HCT116 (cell line): ENCODE measurements around the gene OR2T6. TPM values are rescaled to one million over a fixed set of nuclear protein-coding genes. Genes with fewer than 3 reads are reported as not detected.
"Not testable (repeated sequence)": the region's sequence is repeated elsewhere in the genome, so short reads cannot be mapped to it uniquely, and the experiment has no call there.

Experiments
- ATAC-seq: fragments of 200-7000 bp; cut with Tn5 transposase; 2 replicates; pipeline ENCODE4 v1.9.1; 2020; ENCODE audit warnings: mild to moderate bottlenecking, moderate library complexity
- BruUV-seq: library from RNA; stranded (reverse); fragments of 400-500 nt; replicated peaks from 2 replicates; lab custom pipeline; 2021; lab: Mats Ljungman, UMichigan
- CTCF ChIA-PET: fragments of 300-600 bp; sonication (Branson Sonifier 250); formaldehyde crosslinking; loops from one replicate; lab custom pipeline; 2021; ENCODE audit warnings: antibody characterized with exemption; lab: Charles Lee
- POLR2A ChIA-PET: fragments of 300-600, 350-600 bp; sonication (Branson Sonifier 250); formaldehyde crosslinking; loops from one replicate; lab custom pipeline; 2021; ENCODE audit warnings: antibody characterized with exemption; lab: Charles Lee
- RAD21 ChIA-PET, 2 experiments: fragments of 300-600 bp; sonication (Branson Sonifier 250); formaldehyde crosslinking; loops; one replicate each; lab custom pipeline; 2023; ENCODE audit warnings: low total read pairs in 2 of 2; ENCODE audit not compliant: uncharacterized antibody in 2 of 2, unreplicated experiment in 2 of 2, low non-redundant PET in 1 of 2; lab: Charles Lee
- DNase-seq: peaks from one replicate; pipeline ENCODE4 v3.0.0-alpha.2; 2010; ENCODE audit warnings: low read depth, low spot score
- H2AFZ ChIP-seq: fragments of 200-600 bp; shearing (Covaris generic), sonication (generic); 2 replicates; pipeline ENCODE4 v1.6.1; 2017; ENCODE audit warnings: low read depth, mixed run types, mixed read lengths, antibody characterized with exemption, low read length; ENCODE audit not compliant: poor library complexity, severe bottlenecking
- H3K27ac ChIP-seq: 2 replicates; pipeline ENCODE4 v1.5.1; 2012; ENCODE audit warnings: low read depth, low read length
- H3K27me3 ChIP-seq: fragments of 200-600 bp; sonication (generic); 2 replicates; pipeline ENCODE4 v1.6.1; 2016; ENCODE audit warnings: mixed run types, low read length, mixed read lengths; ENCODE audit not compliant: insufficient read depth
- H3K36me3 ChIP-seq, 2 experiments: fragments of 200-500 bp in 1 of 2; fragments of 200-600 bp in 1 of 2; sonication (Bioruptor generic) in 1 of 2; sonication (generic) in 1 of 2; 2 replicates each; pipeline versions ENCODE4 v1.5.1 to v1.6.1; 2014 to 2016; ENCODE audit warnings: low read length in 2 of 2, inconsistent platforms in 1 of 2, mixed read lengths in 1 of 2, mixed run types in 1 of 2; ENCODE audit not compliant: insufficient read depth in 2 of 2, control insufficient read depth in 1 of 2
- H3K4me1 ChIP-seq, 2 experiments: fragments of 200-600 bp in 1 of 2; sonication (generic) in 1 of 2; 2 replicates each; pipeline versions ENCODE4 v1.5.1 to v1.6.1; 2012 to 2017; ENCODE audit warnings: low read length in 2 of 2, inconsistent platforms in 1 of 2, mild to moderate bottlenecking in 1 of 2, mixed read lengths in 1 of 2, mixed run types in 1 of 2, moderate library complexity in 1 of 2; ENCODE audit not compliant: insufficient read depth in 2 of 2, control insufficient read depth in 1 of 2
- H3K4me2 ChIP-seq: fragments of 200-600 bp; sonication (generic); 2 replicates; pipeline ENCODE4 v1.6.1; 2017; ENCODE audit warnings: mixed run types, low read length, mixed read lengths
- H3K4me3 ChIP-seq, 2 experiments: fragments of 200-600 bp in 1 of 2; sonication (generic) in 1 of 2; replicated peaks in 1 of 2; 2 replicates each; pipeline ENCODE4 v1.5.1; 2011 to 2016; ENCODE audit warnings: low read length in 2 of 2, control low read depth in 1 of 2, low read depth in 1 of 2, mild to moderate bottlenecking in 1 of 2, mixed read lengths in 1 of 2, mixed run types in 1 of 2
- H3K79me2 ChIP-seq: fragments of 200-600 bp; sonication (generic); 2 replicates; pipeline ENCODE4 v1.6.1; 2017; ENCODE audit warnings: mild to moderate bottlenecking, mixed run types, low read length, moderate library complexity, mixed read lengths; ENCODE audit not compliant: insufficient read depth
- H3K9ac ChIP-seq: fragments of 200-600 bp; sonication (generic); 2 replicates; pipeline ENCODE4 v1.6.1; 2016; ENCODE audit warnings: low read length, mixed read lengths
- H3K9me2 ChIP-seq: fragments of 200-600 bp; sonication (generic), shearing (Covaris generic); 2 replicates; pipeline ENCODE4 v1.6.1; 2017; ENCODE audit warnings: mixed run types, mild to moderate bottlenecking, moderate library complexity; ENCODE audit not compliant: insufficient read depth
- H3K9me3 ChIP-seq, 2 experiments: fragments of 200-500 bp in 1 of 2; fragments of 200-600 bp in 1 of 2; sonication (Bioruptor generic) in 1 of 2; sonication (generic) in 1 of 2; 2 replicates each; pipeline ENCODE4 v1.6.1; 2014 to 2017; ENCODE audit warnings: low read length in 2 of 2, mixed read lengths in 2 of 2, inconsistent platforms in 1 of 2, low read depth in 1 of 2, mild to moderate bottlenecking in 1 of 2, mixed run types in 1 of 2, moderate library complexity in 1 of 2; ENCODE audit not compliant: control insufficient read depth in 1 of 2, insufficient read depth in 1 of 2
- H4K20me1 ChIP-seq: fragments of 200-600 bp; sonication (generic), shearing (Covaris generic); 2 replicates; pipeline ENCODE4 v1.6.1; 2017; ENCODE audit warnings: mixed run types, mild to moderate bottlenecking, moderate library complexity; ENCODE audit not compliant: insufficient read depth
- CBX3 ChIP-seq: IDR thresholded peaks from 2 replicates; pipeline ENCODE4 v1.6.1; 2012; ENCODE audit warnings: low read depth
- CEBPB ChIP-seq: IDR thresholded peaks from 2 replicates; pipeline ENCODE4 v1.6.1; 2012; ENCODE audit warnings: low read depth
- CTCF ChIP-seq, 3 experiments: fragments of 200-600 bp in 1 of 3; sonication (generic) in 1 of 3; IDR thresholded peaks in 2 of 3; conservative IDR thresholded peaks in 1 of 3; 2 replicates each; pipeline ENCODE4 v1.5.1; 2012 to 2017; ENCODE audit warnings: low read depth in 2 of 3, low read length in 2 of 3, antibody characterized with exemption in 1 of 3, borderline replicate concordance in 1 of 3, control low read depth in 1 of 3, mild to moderate bottlenecking in 1 of 3, mixed read lengths in 1 of 3, mixed run types in 1 of 3, moderate library complexity in 1 of 3; ENCODE audit not compliant: insufficient read depth in 1 of 3
- EGR1 ChIP-seq: IDR thresholded peaks from 2 replicates; pipeline ENCODE4 v1.6.1; 2012; ENCODE audit warnings: low read depth
- ELF1 ChIP-seq: IDR thresholded peaks from 2 replicates; pipeline ENCODE4 v1.6.1; 2012; ENCODE audit warnings: low read depth, borderline replicate concordance
- EZH2 ChIP-seq: fragments of 200-600 bp; sonication (generic); IDR thresholded peaks from 2 replicates; pipeline ENCODE4 v1.6.1; 2017; ENCODE audit warnings: antibody characterized with exemption, mixed run types
- EZH2phosphoT487 ChIP-seq: fragments of 200-600 bp; IDR thresholded peaks from 2 replicates; pipeline ENCODE4 v1.6.1; 2018; ENCODE audit warnings: antibody characterized with exemption, borderline replicate concordance
- JUND ChIP-seq: IDR thresholded peaks from 2 replicates; pipeline ENCODE4 v1.6.1; 2012
- MAX ChIP-seq: IDR thresholded peaks from 2 replicates; pipeline ENCODE4 v1.6.1; 2012
- POLR2A ChIP-seq: IDR thresholded peaks from 2 replicates; pipeline ENCODE4 v1.7.0; 2011; ENCODE audit warnings: borderline replicate concordance; ENCODE audit not compliant: insufficient read depth, insufficient read length; ENCODE audit errors: extremely low read depth
- POLR2AphosphoS5 ChIP-seq: IDR thresholded peaks from 2 replicates; pipeline ENCODE4 v1.6.1; 2011; ENCODE audit warnings: mild to moderate bottlenecking, low read depth, low read length, moderate library complexity
- RAD21 ChIP-seq: IDR thresholded peaks from 2 replicates; pipeline ENCODE4 v1.6.1; 2012; ENCODE audit warnings: low read depth, mild to moderate bottlenecking
- SP1 ChIP-seq: IDR thresholded peaks from 2 replicates; pipeline ENCODE4 v1.6.1; 2012; ENCODE audit warnings: low read depth
- TCF7L2 ChIP-seq: IDR thresholded peaks from 2 replicates; pipeline ENCODE4 v1.7.0; 2011; ENCODE audit warnings: borderline replicate concordance, inconsistent platforms; ENCODE audit not compliant: insufficient read depth, insufficient read length; ENCODE audit errors: extremely low read depth
- ZBTB33 ChIP-seq: IDR thresholded peaks from 2 replicates; pipeline ENCODE4 v1.6.1; 2011; ENCODE audit warnings: mild to moderate bottlenecking, low read length, moderate library complexity; ENCODE audit not compliant: insufficient replicate concordance; ENCODE audit errors: extremely low read depth
- ZFX ChIP-seq: fragments of 450-650 bp; IDR thresholded peaks from 2 replicates; pipeline ENCODE4 v1.6.1; 2017
- ZNF274 ChIP-seq: fragments of 200-500 bp; sonication (Bioruptor generic); IDR thresholded peaks from 2 replicates; pipeline ENCODE4 v1.6.1; 2014; ENCODE audit warnings: mild to moderate bottlenecking, low read depth, low read length, inconsistent platforms
- intact Hi-C: fragments of 100-400 bp; cut with micrococcal nuclease; formaldehyde crosslinking; loops from 2 replicates; pipeline ENCODE4 v1.10.0; 2022
- total RNA-seq: library from RNA; stranded (reverse); gene quantifications from one replicate; pipeline ENCODE4 v1.2.1, GENCODE V29; 2021; ENCODE audit not compliant: unreplicated experiment

OR2T6 gene
- total RNA-seq, 1 experiment from 2014 or later, result not detected

GRCh38 chr1:248421384-248421783 lies 45.8 kb downstream of the OR2T6 start:
- H3K27ac ChIP-seq, result no peak overlapping the region
- H2AFZ ChIP-seq, result no peak overlapping the region
- no peaks in the 10 kb centered on the region for H3K36me3 ChIP-seq
- ATAC-seq (no peak), DNase-seq (no peak)
- H3K9ac ChIP-seq, result no peak overlapping the region
- H4K20me1 ChIP-seq, result no peaks in the 10 kb centered on the region
- RAD21 ChIA-PET, result no interaction called here
- H3K4me3 ChIP-seq, result no peak overlapping the region
- intact Hi-C loops, result no loop called here
- CTCF ChIA-PET, result no interaction called here
- POLR2A ChIA-PET, result no interaction called here
- no peaks in the 10 kb centered on the region for H3K27me3 ChIP-seq
- peaks cover 3 to 9% of the 10 kb centered on the region in 2 experiments; a peak in 2 of 4 replicates for H3K9me3 ChIP-seq
- H3K4me2 ChIP-seq, result no peak overlapping the region
- no TSS peak for BruUV-seq
- TF ChIP-seq ZFX (no peak), CTCF (IDR thresholded peaks at IDR 0.05 in 2 of 3, conservative IDR thresholded peaks at IDR 0.05 in 1 of 3; ENCODE audit: borderline replicate concordance in 1 of 3, insufficient read depth in 1 of 3, low read depth in 2 of 3, low read length in 2 of 3) (no peak), MAX (no peak), ZBTB33 (no peak), POLR2A (no peak), ZNF274 (no peak), ELF1 (no peak), SP1 (no peak), EZH2 (no peak), EGR1 (no peak), RAD21 (no peak), POLR2AphosphoS5 (no peak), CEBPB (no peak), TCF7L2 (no peak), CBX3 (no peak), JUND (no peak), EZH2phosphoT487 (no peak)
- no peaks in the 10 kb centered on the region for H3K9me2 ChIP-seq
- H3K4me1 ChIP-seq, result no peaks in the 10 kb centered on the region
- H3K79me2 ChIP-seq, result no peaks in the 10 kb centered on the region

GRCh38 chr1:248427526-248428191 lies 52.1 kb downstream of the OR2T6 start:
- H2AFZ ChIP-seq, H3K36me3 ChIP-seq, H3K4me1 ChIP-seq, ATAC-seq, BruUV-seq, H4K20me1 ChIP-seq, H3K4me3 ChIP-seq, RAD21 ChIA-PET, H3K4me2 ChIP-seq, H3K9me3 ChIP-seq, CTCF ChIA-PET, POLR2A ChIA-PET, H3K9me2 ChIP-seq, H3K9ac ChIP-seq, DNase-seq, H3K27ac ChIP-seq, intact Hi-C loops, H3K27me3 ChIP-seq, H3K79me2 ChIP-seq: not testable (repeated sequence)
